OCI-LY3 (cell line): ENCODE measurements around the gene GDF3.

Experiments
- CTCF ChIP-seq: fragments of 200-600, 300-600 bp; sonication (generic); IDR thresholded peaks from 2 replicates; pipeline ENCODE4 v1.5.1; 2014; ENCODE audit warnings: antibody characterized with exemption, low read length, low read depth
- EZH2phosphoT487 ChIP-seq: fragments of 200-600 bp; shearing (Covaris generic); IDR thresholded peaks from 2 replicates; pipeline ENCODE4 v1.6.1; 2018; ENCODE audit warnings: antibody characterized with exemption, mixed run types, low read depth

GRCh38 chr12:7732993-7733392 lies 37.4 kb upstream of the GDF3 start:
- TF ChIP-seq CTCF (no peak), EZH2phosphoT487 (no peak)
